ENCODE results near the gene PAPPA2. TPM values are rescaled to one million over a fixed set of nuclear protein-coding genes. Genes with fewer than 3 reads are reported as not detected.
A peak's percentile ranks its signal among the peaks of the same experiment; 100 is the strongest.

The PAPPA2 gene
- total and polyA plus RNA-seq, 9 of the 15 experiments (the other 6 are each of a cell fraction or from before 2014, with no cell fraction given) = 0.01 to 0.15 (median 0.05) TPM; not detected in 2

- no peak for TF ChIP-seq MAZ (CRISPR knock-in tag; conservative IDR thresholded peaks at IDR 0.05 in 1 of 2, IDR thresholded peaks at IDR 0.05 in 1 of 2)
- TF ChIP-seq ILF3 (IDR thresholded peaks at IDR 0.05; ENCODE audit: borderline replicate concordance) = no peak
- no peak for TF ChIP-seq ZNF175 (CRISPR knock-in tag; IDR thresholded peaks at IDR 0.05; ENCODE audit: low read depth)
- TF ChIP-seq ZNF174 (CRISPR knock-in tag; IDR thresholded peaks at IDR 0.05) = no peak
- no peak for TF ChIP-seq HDAC3 (IDR thresholded peaks at IDR 0.05; ENCODE audit: borderline replicate concordance, partially characterized antibody)
- no peak for TF ChIP-seq E2F3 (CRISPR knock-in tag; IDR thresholded peaks at IDR 0.05)
- no peak for TF ChIP-seq ARHGAP35 (IDR thresholded peaks at IDR 0.05; ENCODE audit: partially characterized antibody)
- TF ChIP-seq NR2C1 (IDR thresholded peaks at IDR 0.05) = no peak
- TF ChIP-seq NR2C1 (tag; IDR thresholded peaks at IDR 0.05) = no peak
- no peak for TF ChIP-seq CBFA2T2 (conservative IDR thresholded peaks at IDR 0.05)
- TF ChIP-seq HLTF (IDR thresholded peaks at IDR 0.05) = no peak
Measured at GRCh38 chr1:176779992-176780328, 317.0 kb downstream of the PAPPA2 start (continued).

GRCh38 chr1:176783309-176783708 lies 320.3 kb downstream of the PAPPA2 start:
- Histone ChIP-seq H3K9me1 (ENCODE audit: control insufficient read depth, insufficient read depth, low read length) (no peaks in the 10 kb centered on the region), H2AFZ (ENCODE audit: low read depth, low read length) (no peak overlapping the region), H3K4me2 (ENCODE audit: insufficient read depth, low read length) (no peak overlapping the region), H3K9ac (ENCODE audit: insufficient read depth in 1 of 2, low read depth in 2 of 2, low read length in 2 of 2) (no peak overlapping the region), H3K27me3 (ENCODE audit: control insufficient read depth in 2 of 2, insufficient read depth in 2 of 2, low read length in 2 of 2) (peaks cover 6 to 9% of the 10 kb centered on the region in 2 experiments; a peak in 4 of 5 replicates), H3K4me1 (replicated peaks in 1 of 2; ENCODE audit: control insufficient read depth in 2 of 2, insufficient read depth in 2 of 2, low read length in 2 of 2) (no peaks in the 10 kb centered on the region), H3K9me3 (replicated peaks; ENCODE audit: control insufficient read depth, insufficient read depth, low read depth, low read length) (no peaks in the 10 kb centered on the region), H3K4me3 (no peak overlapping the region), H3K27ac (ENCODE audit: extremely low read depth, low read depth, low read length) (no peak overlapping the region), H3K79me2 (ENCODE audit: control insufficient read depth, insufficient read depth, low read length) (no peaks in the 10 kb centered on the region), H3K36me3 (ENCODE audit: control insufficient read depth, insufficient read depth, low read length) (no peaks in the 10 kb centered on the region), H4K20me1 (replicated peaks; ENCODE audit: control insufficient read depth, insufficient read depth, low read length) (no peaks in the 10 kb centered on the region)
- CTCF ChIA-PET (ENCODE audit: low intra/inter-chr PET ratio) = no interaction called here
- intact Hi-C loops (cut with micrococcal nuclease) = no loop called here
- in situ Hi-C loops (cut with MboI) = no loop called here
- WGBS (ENCODE audit: insufficient coverage, low coverage, missing lambda C conversion rate) = 3% methylated on average over 5 of the region's 5 CpGs
- DNase-seq (ENCODE audit: extremely low read depth in 1 of 4, low spot score in 3 of 4) (no peak), FAIRE-seq (no peak), ATAC-seq (no peak; the same call in 2 of the 3 replicates)
- no TSS peak for BruUV-seq (replicated peaks)
- POLR2A ChIA-PET = interaction anchor here (0.6 kb wide), 1 partner anchor 10 kb away, joined by 3 read pairs; no protein-coding TSS in a partner anchor
- no peak for TF ChIP-seq YY1 (IDR thresholded peaks at IDR 0.05; ENCODE audit: borderline replicate concordance in 1 of 3, control insufficient read depth in 1 of 3, extremely low read depth in 1 of 3, insufficient read depth in 3 of 3, insufficient read length in 1 of 3, insufficient replicate concordance in 2 of 3, low read depth in 1 of 3, low read length in 2 of 3)
- TF ChIP-seq LCOR (CRISPR knock-in tag; IDR thresholded peaks at IDR 0.05) = no peak
- TF ChIP-seq DEAF1 (CRISPR knock-in tag; IDR thresholded peaks at IDR 0.05) = no peak
- no peak for TF ChIP-seq IFI16 (CRISPR knock-in tag; IDR thresholded peaks at IDR 0.05)
- peak in 1 of 2 experiments; percentile 16; a peak in 1 of 4 replicates for TF ChIP-seq TRIM24 (IDR thresholded peaks at IDR 0.05)
- TF ChIP-seq MBD2 (IDR thresholded peaks at IDR 0.05; ENCODE audit: borderline replicate concordance, low read depth) = no peak
- no peak for TF ChIP-seq CTCFL (IDR thresholded peaks at IDR 0.05; ENCODE audit: borderline replicate concordance, insufficient read depth, low read depth, low read length, poor library complexity, severe bottlenecking)
- TF ChIP-seq HCFC1 (IDR thresholded peaks at IDR 0.05; ENCODE audit: low read depth, low read length) = no peak
